ENCODE results near the gene HOXA1.

Gene HOXA1

GRCh38 chr7:27132978-27133377, 37.2 kb upstream of the HOXA1 start:
- H3K27me3 ChIP-seq (ENCODE audit: insufficient read depth, low read length, poor library complexity), result peaks cover 5% of the 10 kb centered on the region
- H4K20me1 ChIP-seq (ENCODE audit: insufficient read depth, low read length), result no peaks in the 10 kb centered on the region
- no peaks in the 10 kb centered on the region for H3K36me3 ChIP-seq (ENCODE audit: insufficient read depth, low read length)
- H3K79me2 ChIP-seq (ENCODE audit: insufficient read depth, low read length), result no peaks in the 10 kb centered on the region
- TF ChIP-seq EZH2 (IDR thresholded peaks at IDR 0.05; ENCODE audit: borderline replicate concordance, low read depth, low read length, severe bottlenecking) (no peak), CTCF (IDR thresholded peaks at IDR 0.05; ENCODE audit: borderline replicate concordance, extremely low read depth, low read length, poor library complexity, severe bottlenecking) (no peak)
- H2AFZ ChIP-seq (ENCODE audit: low read depth, low read length), result no peak overlapping the region
- no peaks in the 10 kb centered on the region for H3K4me1 ChIP-seq (ENCODE audit: insufficient read depth, low read length)
- H3K4me3 ChIP-seq (ENCODE audit: low read depth in 1 of 2, low read length in 2 of 2), result no peak overlapping the region
- ATAC-seq (ENCODE audit: insufficient read depth, low read depth) (no peak), DNase-seq (no peak)
- no peaks in the 10 kb centered on the region for H3K9me3 ChIP-seq (ENCODE audit: insufficient read depth, low read length, severe bottlenecking)
- no peak overlapping the region for H3K27ac ChIP-seq (ENCODE audit: low read length)
- H3K4me2 ChIP-seq (ENCODE audit: insufficient read depth, low read length), result no peak overlapping the region
- no peak overlapping the region for H3K9ac ChIP-seq (ENCODE audit: low read depth, low read length)

GRCh38 chr7:27132214-27132613, 36.4 kb upstream of the HOXA1 start:
- Histone ChIP-seq H3K4me3 (ENCODE audit: low read depth in 1 of 2, low read length in 2 of 2) (no peak overlapping the region), H3K27me3 (ENCODE audit: insufficient read depth, low read length, poor library complexity) (peaks cover 5% of the 10 kb centered on the region), H3K9me3 (ENCODE audit: insufficient read depth, low read length, severe bottlenecking) (no peaks in the 10 kb centered on the region), H3K36me3 (ENCODE audit: insufficient read depth, low read length) (no peaks in the 10 kb centered on the region), H4K20me1 (ENCODE audit: insufficient read depth, low read length) (no peaks in the 10 kb centered on the region), H3K9ac (ENCODE audit: low read depth, low read length) (no peak overlapping the region), H2AFZ (ENCODE audit: low read depth, low read length) (no peak overlapping the region), H3K27ac (ENCODE audit: low read length) (no peak overlapping the region), H3K79me2 (ENCODE audit: insufficient read depth, low read length) (no peaks in the 10 kb centered on the region), H3K4me2 (ENCODE audit: insufficient read depth, low read length) (no peak overlapping the region), H3K4me1 (ENCODE audit: insufficient read depth, low read length) (no peaks in the 10 kb centered on the region)
- DNase-seq (no peak), ATAC-seq (ENCODE audit: insufficient read depth, low read depth) (no peak)
- TF ChIP-seq EZH2 (IDR thresholded peaks at IDR 0.05; ENCODE audit: borderline replicate concordance, low read depth, low read length, severe bottlenecking) (no peak), CTCF (IDR thresholded peaks at IDR 0.05; ENCODE audit: borderline replicate concordance, extremely low read depth, low read length, poor library complexity, severe bottlenecking) (no peak)

- no peak for TF ChIP-seq CTCF (IDR thresholded peaks at IDR 0.05; ENCODE audit: borderline replicate concordance, extremely low read depth, low read length, poor library complexity, severe bottlenecking)
- TF ChIP-seq EZH2 (IDR thresholded peaks at IDR 0.05; ENCODE audit: borderline replicate concordance, low read depth, low read length, severe bottlenecking), result no peak
- H3K79me2 ChIP-seq (ENCODE audit: insufficient read depth, low read length), result no peaks in the 10 kb centered on the region
- no peaks in the 10 kb centered on the region for H3K9me3 ChIP-seq (ENCODE audit: insufficient read depth, low read length, severe bottlenecking)
- no peak overlapping the region for H3K27ac ChIP-seq (ENCODE audit: low read length)
- H3K4me2 ChIP-seq (ENCODE audit: insufficient read depth, low read length), result no peak overlapping the region
- DNase-seq (no peak), ATAC-seq (ENCODE audit: insufficient read depth, low read depth) (no peak)
- H4K20me1 ChIP-seq (ENCODE audit: insufficient read depth, low read length), result no peaks in the 10 kb centered on the region
- H2AFZ ChIP-seq (ENCODE audit: low read depth, low read length), result no peak overlapping the region
- no peaks in the 10 kb centered on the region for H3K27me3 ChIP-seq (ENCODE audit: insufficient read depth, low read length, poor library complexity)
- no peaks in the 10 kb centered on the region for H3K4me1 ChIP-seq (ENCODE audit: insufficient read depth, low read length)
- H3K9ac ChIP-seq (ENCODE audit: low read depth, low read length), result no peak overlapping the region
- no peak overlapping the region for H3K4me3 ChIP-seq (ENCODE audit: low read depth in 1 of 2, low read length in 2 of 2)
- no peaks in the 10 kb centered on the region for H3K36me3 ChIP-seq (ENCODE audit: insufficient read depth, low read length)
These were observed 35.6 kb upstream of the HOXA1 start for GRCh38 chr7:27131390-27131819.

Data from DND-41 (cell line).